ENCODE results near the gene NHLRC1. TPM values are rescaled to one million over a fixed set of nuclear protein-coding genes. Genes with fewer than 3 reads are reported as not detected.
A peak's percentile ranks its signal among the peaks of the same experiment; 100 is the strongest.

NHLRC1 gene
- total RNA-seq, 2 donors from 2014 or later = not detected

GRCh38 chr6:18102783-18103509 lies 19.5 kb downstream of the NHLRC1 start:
- H3K36me3 Mint-ChIP-seq = peaks cover 0 to 7% of the 10 kb centered on the region in 2 donors
- ATAC-seq = no peak

DNA sequence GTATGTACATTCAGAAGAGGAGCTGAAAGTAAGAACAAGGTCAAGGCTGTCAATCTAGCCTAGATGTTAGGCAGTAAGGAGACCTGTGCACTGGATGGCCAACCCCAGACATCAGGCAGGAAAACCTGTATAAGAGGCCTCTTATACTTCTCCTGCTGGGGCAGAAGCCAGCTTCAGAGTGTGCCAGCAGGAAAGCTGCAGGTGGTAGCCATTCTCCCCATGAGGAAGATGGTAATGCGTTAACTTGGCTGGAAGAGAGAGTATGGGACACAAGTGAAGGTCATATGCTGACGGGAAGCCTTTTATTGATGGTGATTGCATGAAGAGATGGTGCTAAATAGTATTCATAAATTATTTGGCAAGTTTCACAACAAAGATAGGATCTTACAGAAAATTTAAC lies 20.6 kb downstream of the NHLRC1 start:
- ATAC-seq = no peak
- Mint-ChIP-seq H3K36me3 (peaks cover 0 to 7% of the 10 kb centered on the region in 2 donors), H3K9me3 (peaks cover 0 to 15% of the 10 kb centered on the region in 2 donors)

More at GRCh38 chr6:18102783-18103509, 19.5 kb downstream of the NHLRC1 start:
- no peak for DNase-seq (ENCODE audit: low spot score in 2 of 2)
- Mint-ChIP-seq H3K9me3 (peaks cover 0 to 20% of the 10 kb centered on the region in 2 donors), H3K27ac (no peak overlapping the region)

GRCh38 chr6:18101271-18101670 lies 21.2 kb downstream of the NHLRC1 start:
- DNase-seq (ENCODE audit: low spot score in 2 of 2) = no peak
- peaks cover 0 to 7% of the 10 kb centered on the region in 2 donors for H3K36me3 Mint-ChIP-seq
- H3K27ac Mint-ChIP-seq = no peak overlapping the region
- peaks cover 0 to 13% of the 10 kb centered on the region in 2 donors for H3K9me3 Mint-ChIP-seq
- ATAC-seq = no peak

More for the DNA sequence above, 20.6 kb downstream of the NHLRC1 start:
- H3K27ac Mint-ChIP-seq = no peak overlapping the region
- DNase-seq (ENCODE audit: low spot score in 2 of 2) = no peak

- peaks cover 0 to 7% of the 10 kb centered on the region in 2 donors for H3K36me3 Mint-ChIP-seq
- DNase-seq (ENCODE audit: low spot score in 2 of 2) (no peak), ATAC-seq (no peak)
- peaks cover 0 to 5% of the 10 kb centered on the region in 2 donors for H3K9me3 Mint-ChIP-seq
- H3K27ac Mint-ChIP-seq = no peak overlapping the region
Observed at GRCh38 chr6:18100296-18100695, 22.2 kb downstream of the NHLRC1 start.

GRCh38 chr6:18099511-18099910 lies 23.0 kb downstream of the NHLRC1 start:
- peaks cover 0 to 2% of the 10 kb centered on the region in 2 donors for H3K9me3 Mint-ChIP-seq
- peaks cover 0 to 2% of the 10 kb centered on the region in 2 donors for H3K36me3 Mint-ChIP-seq
- DNase-seq (ENCODE audit: low spot score in 2 of 2) = no peak
- no peak overlapping the region for H3K27ac Mint-ChIP-seq
- no peak for ATAC-seq

- H3K9me3 Mint-ChIP-seq = no peaks in the 10 kb centered on the region
- DNase-seq (ENCODE audit: low spot score in 2 of 2) (no peak), ATAC-seq (no peak)
- H3K27ac Mint-ChIP-seq = no peak overlapping the region
- no peaks in the 10 kb centered on the region for H3K36me3 Mint-ChIP-seq
Observed at GRCh38 chr6:18096423-18096822, 26.1 kb downstream of the NHLRC1 start.

DNA sequence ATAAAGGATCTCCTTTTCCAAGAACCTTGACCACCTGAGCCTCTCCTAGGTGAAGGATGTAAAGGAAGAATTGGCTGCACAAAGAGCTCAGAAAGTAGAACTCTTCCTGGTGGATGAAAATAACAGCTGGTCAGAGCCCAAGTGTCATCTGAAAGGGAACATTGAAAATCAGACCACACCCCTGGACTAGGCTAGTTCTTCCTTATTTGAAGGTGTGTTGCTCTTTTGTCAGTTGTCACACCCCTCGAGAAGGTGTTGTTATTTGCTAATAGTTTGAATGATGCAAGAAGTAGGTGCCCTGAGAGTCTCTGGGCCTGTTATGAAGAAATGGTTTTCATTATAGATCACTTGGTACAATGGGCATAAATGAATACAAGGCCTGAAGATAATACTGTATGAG lies 31.1 kb downstream of the NHLRC1 start:
- peaks cover 5 to 11% of the 10 kb centered on the region in 2 donors for H3K9me3 Mint-ChIP-seq
- ATAC-seq (no peak), DNase-seq (ENCODE audit: low spot score in 2 of 2) (no peak)

GRCh38 chr6:18090349-18090786 lies 32.1 kb downstream of the NHLRC1 start:
- Mint-ChIP-seq H3K9me3 (peaks cover 5 to 11% of the 10 kb centered on the region in 2 donors), H3K36me3 (no peaks in the 10 kb centered on the region), H3K27ac (peak overlapping the region in 1 of 2 donors; percentile 8)
- ATAC-seq (no peak), DNase-seq (ENCODE audit: low spot score in 2 of 2) (no peak)

More for the DNA sequence above, 31.1 kb downstream of the NHLRC1 start:
- Mint-ChIP-seq H3K36me3 (no peaks in the 10 kb centered on the region), H3K27ac (no peak overlapping the region)

DNA sequence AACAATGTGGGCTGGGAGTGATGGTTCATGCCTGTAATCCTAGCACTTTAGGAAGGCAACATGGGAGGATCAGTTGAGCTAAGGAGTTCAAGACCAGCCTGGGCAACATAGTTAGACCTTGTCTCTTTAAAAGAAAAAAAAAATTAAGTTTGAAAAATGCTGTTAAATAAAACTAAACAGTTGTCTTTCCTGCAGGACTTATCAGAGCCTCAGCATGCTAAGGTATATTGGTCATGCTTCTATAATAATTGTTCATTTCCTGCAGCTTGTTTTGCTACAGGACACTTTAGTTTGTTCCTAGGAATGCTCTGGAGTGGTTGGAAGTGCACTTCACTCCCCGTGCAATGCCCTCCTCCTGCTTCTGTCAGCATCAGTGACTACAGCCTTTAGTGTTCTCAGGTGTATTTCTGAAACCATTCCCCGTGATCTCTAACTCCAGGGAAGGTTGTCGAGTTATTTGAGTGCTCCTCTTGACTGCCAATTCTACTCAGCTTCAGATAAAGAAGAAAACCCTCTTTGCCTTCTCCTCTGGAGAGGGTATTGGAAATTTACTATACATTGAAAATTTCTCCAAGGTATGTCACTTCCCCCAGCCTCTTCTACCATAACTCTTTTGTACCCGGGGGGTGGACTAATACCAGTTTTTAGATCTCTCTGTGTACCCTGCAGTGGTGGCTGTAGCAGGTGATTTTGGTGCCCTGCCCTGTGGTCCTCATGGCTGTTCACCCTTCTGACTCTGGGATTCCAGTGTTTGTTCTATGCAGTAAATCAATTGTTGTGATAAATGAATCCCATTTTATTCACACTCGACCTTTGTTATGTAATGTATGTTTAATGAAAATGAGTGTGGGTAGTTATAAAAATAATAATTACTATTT lies 33.8 kb downstream of the NHLRC1 start:
- DNase-seq (ENCODE audit: low spot score in 2 of 2) = no peak
- no peak for ATAC-seq
- peaks cover 5 to 11% of the 10 kb centered on the region in 2 donors for H3K9me3 Mint-ChIP-seq
- no peak overlapping the region for H3K27ac Mint-ChIP-seq
- H3K36me3 Mint-ChIP-seq = no peaks in the 10 kb centered on the region

- no peak for ATAC-seq
- Mint-ChIP-seq H3K36me3 (no peaks in the 10 kb centered on the region), H3K27ac (no peak overlapping the region), H3K9me3 (peaks cover 5 to 11% of the 10 kb centered on the region in 2 donors)
- DNase-seq (ENCODE audit: low spot score in 2 of 2) = no peak
Observed at GRCh38 chr6:18087396-18088165, 34.9 kb downstream of the NHLRC1 start.

- DNase-seq (ENCODE audit: low spot score in 2 of 2) (no peak), ATAC-seq (no peak)
- Mint-ChIP-seq H3K27ac (no peak overlapping the region), H3K9me3 (peaks cover 4 to 7% of the 10 kb centered on the region in 2 donors), H3K36me3 (peaks cover 5 to 7% of the 10 kb centered on the region in 2 donors)
Observed at GRCh38 chr6:18081025-18081668, 41.3 kb downstream of the NHLRC1 start.

DNA sequence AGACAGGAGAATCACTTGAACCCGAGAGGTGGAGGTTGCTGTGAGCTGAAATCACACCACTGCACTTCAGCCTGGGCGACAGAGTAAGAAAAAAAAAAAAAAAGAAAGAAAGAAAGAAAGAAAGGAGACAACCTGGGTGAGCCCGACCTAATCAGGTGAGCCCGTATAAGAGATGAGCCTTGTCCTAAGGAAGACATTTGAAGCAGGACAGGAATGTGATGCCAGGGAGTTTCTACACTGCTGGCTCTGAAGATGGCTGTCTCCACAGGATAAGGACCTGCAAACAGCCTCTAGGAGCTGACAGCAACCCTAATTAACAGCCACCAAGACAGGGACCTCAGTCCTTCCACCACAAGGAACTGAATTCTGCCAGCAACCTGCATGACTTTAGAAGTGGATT lies 41.9 kb downstream of the NHLRC1 start:
- ATAC-seq = no peak
- peaks cover 8 to 12% of the 10 kb centered on the region in 2 donors for H3K9me3 Mint-ChIP-seq

DNA sequence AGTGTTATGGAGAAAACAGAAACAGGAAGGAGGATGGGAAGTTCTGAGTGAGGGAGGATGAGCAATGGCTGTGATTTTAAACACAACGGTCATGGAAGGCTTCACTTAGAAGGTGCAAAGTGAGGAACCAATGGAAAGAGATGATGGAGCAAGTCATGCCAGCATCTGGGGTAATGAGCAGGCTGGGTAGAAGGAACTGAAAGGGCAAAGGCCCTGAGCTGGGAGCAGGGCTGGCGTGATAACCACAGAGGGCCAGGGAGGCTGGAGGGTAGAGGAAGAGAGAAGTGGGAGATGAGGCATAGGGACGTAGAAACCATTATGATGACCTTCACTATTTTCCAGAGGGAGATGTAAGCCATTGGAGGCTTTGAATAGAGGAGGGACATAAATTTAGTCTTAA lies 43.6 kb downstream of the NHLRC1 start:
- ATAC-seq = no peak
- Mint-ChIP-seq H3K36me3 (peaks cover 16 to 21% of the 10 kb centered on the region in 2 donors), H3K27ac (no peak overlapping the region), H3K9me3 (peaks cover 9 to 21% of the 10 kb centered on the region in 2 donors)
- no peak for DNase-seq (ENCODE audit: low spot score in 2 of 2)

More for the DNA sequence above, 41.9 kb downstream of the NHLRC1 start:
- no peak for DNase-seq (ENCODE audit: low spot score in 2 of 2)
- H3K27ac Mint-ChIP-seq = no peak overlapping the region
- H3K36me3 Mint-ChIP-seq = peaks cover 9 to 13% of the 10 kb centered on the region in 2 donors

DNA sequence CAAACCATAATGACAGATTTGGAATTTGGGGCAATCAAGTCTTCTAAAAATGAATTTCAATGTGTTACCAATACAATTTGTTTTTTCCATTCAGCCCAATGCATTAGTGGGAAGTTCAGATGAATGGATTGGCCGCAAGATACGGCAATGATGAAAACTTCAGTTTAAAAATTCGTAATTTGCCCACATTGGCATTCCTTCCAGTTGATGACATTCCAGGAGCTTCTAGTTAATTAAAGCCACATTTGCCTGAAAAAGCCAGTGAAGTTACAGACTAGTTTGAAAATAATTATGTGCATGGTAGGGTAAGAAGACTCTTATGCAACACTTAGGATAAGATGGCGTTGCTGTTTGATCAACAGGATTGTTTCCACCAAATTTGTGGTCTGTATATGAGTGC lies 46.2 kb downstream of the NHLRC1 start:
- Mint-ChIP-seq H3K9me3 (peaks cover 9 to 25% of the 10 kb centered on the region in 2 donors), H3K36me3 (peaks cover 16 to 21% of the 10 kb centered on the region in 2 donors), H3K27ac (no peak overlapping the region)
- no peak for DNase-seq (ENCODE audit: low spot score in 2 of 2)
- ATAC-seq = no peak

DNA sequence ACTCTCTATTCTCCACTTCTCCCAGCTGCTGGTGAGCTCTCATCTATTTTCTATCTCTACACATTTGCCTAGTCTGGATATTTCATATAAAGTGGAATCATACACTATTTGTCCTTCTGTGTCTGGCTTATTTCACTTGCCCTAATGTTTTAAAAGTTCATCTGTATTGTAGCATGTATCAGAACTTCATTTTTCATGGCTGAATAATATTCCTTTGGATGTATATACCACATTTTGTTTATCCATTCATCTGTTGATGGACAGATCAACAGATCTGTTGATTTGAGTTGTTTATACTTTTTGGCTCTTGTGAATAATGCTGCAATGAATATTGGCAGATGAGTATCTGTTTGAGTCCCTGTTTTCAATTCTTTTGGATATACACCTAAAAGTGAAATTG lies 49.6 kb downstream of the NHLRC1 start:
- peaks cover 9 to 31% of the 10 kb centered on the region in 2 donors for H3K9me3 Mint-ChIP-seq
- ATAC-seq = no peak
- H3K36me3 Mint-ChIP-seq = peaks cover 16 to 21% of the 10 kb centered on the region in 2 donors
- no peak for DNase-seq (ENCODE audit: low spot score in 2 of 2)
- H3K27ac Mint-ChIP-seq = no peak overlapping the region

DNA sequence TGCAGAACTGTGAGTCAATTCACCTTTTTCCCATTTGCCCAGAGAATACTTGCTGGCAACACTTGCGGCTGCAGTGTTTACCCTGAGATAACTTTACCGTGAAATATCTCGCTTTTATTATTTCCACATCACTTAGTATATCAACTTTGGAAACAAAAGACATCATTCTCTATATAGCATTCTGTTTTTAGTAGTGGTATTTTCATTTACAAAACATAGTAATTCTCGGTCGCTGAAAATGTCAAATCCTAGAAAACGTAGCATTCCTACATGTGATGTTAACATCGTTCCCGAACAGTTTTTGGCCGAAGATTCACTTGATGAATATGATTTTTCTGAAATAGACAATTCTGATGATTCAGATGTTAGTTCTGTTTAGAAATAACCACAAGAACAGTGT lies 52.0 kb downstream of the NHLRC1 start:
- H3K36me3 Mint-ChIP-seq = peaks cover 6 to 7% of the 10 kb centered on the region in 2 donors
- H3K9me3 Mint-ChIP-seq = peaks cover under 1 to 18% of the 10 kb centered on the region in 2 donors
- DNase-seq (ENCODE audit: low spot score in 2 of 2) = no peak
- no peak overlapping the region for H3K27ac Mint-ChIP-seq
- no peak for ATAC-seq
